WTC11 (cell line): ENCODE data around the gene RPL36. TPM values are rescaled to one million over a fixed set of nuclear protein-coding genes. Genes with fewer than 3 reads are reported as not detected.

Experiments used
- ATAC-seq: fragments of 200-7000 bp; cut with Tn5 transposase; 2 replicates; pipeline ENCODE4 v1.10.0; 2021; ENCODE audit warnings: mild to moderate bottlenecking, moderate library complexity
- CTCF ChIA-PET: fragments of 300-600 bp; sonication (Branson Sonifier 250); formaldehyde crosslinking; loops from one replicate; lab custom pipeline; 2021; ENCODE audit warnings: antibody characterized with exemption; lab: Charles Lee
- POLR2A ChIA-PET: fragments of 350-600 bp; sonication (Branson Sonifier 250); formaldehyde crosslinking; loops from one replicate; lab custom pipeline; 2021; ENCODE audit warnings: antibody characterized with exemption; lab: Charles Lee
- DNase-seq: peaks from one replicate; pipeline ENCODE4 v3.0.0; 2021; ENCODE audit warnings: low spot score
- H3K27ac Mint-ChIP-seq: 2 replicates; pipeline ENCODE4 v1.8.0; 2021; ENCODE audit warnings: mixed read lengths
- H3K27me3 Mint-ChIP-seq: 2 replicates; pipeline ENCODE4 v1.8.0; 2021; ENCODE audit warnings: low read depth, mild to moderate bottlenecking, moderate library complexity, mixed read lengths
- H3K36me3 Mint-ChIP-seq: 2 replicates; pipeline ENCODE4 v1.8.0; 2021; ENCODE audit warnings: mixed read lengths
- H3K4me1 Mint-ChIP-seq: 2 replicates; pipeline ENCODE4 v1.8.0; 2022; ENCODE audit warnings: mixed read lengths
- H3K4me3 Mint-ChIP-seq: 2 replicates; pipeline ENCODE4 v1.8.0; 2021; ENCODE audit warnings: mild to moderate bottlenecking, moderate library complexity, mixed read lengths
- H3K9me3 Mint-ChIP-seq: 2 replicates; pipeline ENCODE4 v1.8.0; 2021; ENCODE audit warnings: mixed read lengths
- CBFB ChIP-seq: sonication (generic); formaldehyde crosslinking; IDR thresholded peaks from 2 replicates; pipeline ENCODE4 v1.8.1; 2022; ENCODE audit warnings: mild to moderate bottlenecking, low read depth, missing genetic modification reagents
- CTCF ChIP-seq: fragments of 200-600 bp; IDR thresholded peaks from 2 replicates; pipeline ENCODE4 v1.8.0; 2022; ENCODE audit warnings: antibody characterized with exemption
- ESRRA ChIP-seq: sonication (generic); formaldehyde crosslinking; IDR thresholded peaks from 2 replicates; pipeline ENCODE4 v1.8.1; 2022; ENCODE audit warnings: mild to moderate bottlenecking, missing genetic modification reagents, borderline replicate concordance
- ETV6 ChIP-seq: sonication (generic); formaldehyde crosslinking; IDR thresholded peaks from 2 replicates; pipeline ENCODE4 v1.8.1; 2022; ENCODE audit warnings: mild to moderate bottlenecking, missing genetic modification reagents
- FOXJ3 ChIP-seq: sonication (generic); formaldehyde crosslinking; IDR thresholded peaks from 2 replicates; pipeline ENCODE4 v1.9.0; 2021; ENCODE audit warnings: missing genetic modification reagents, mild to moderate bottlenecking, borderline replicate concordance
- GABPB1 ChIP-seq: sonication (generic); formaldehyde crosslinking; IDR thresholded peaks from 2 replicates; pipeline ENCODE4 v1.8.1; 2023; ENCODE audit warnings: mild to moderate bottlenecking, missing genetic modification reagents
- IRF2 ChIP-seq: sonication (generic); formaldehyde crosslinking; IDR thresholded peaks from 2 replicates; pipeline ENCODE4 v1.8.0; 2022; ENCODE audit warnings: low read depth, missing genetic modification reagents, borderline replicate concordance
- JAZF1 ChIP-seq: fragments of 250-450 bp; sonication (Bioruptor Pico); IDR thresholded peaks from 2 replicates; pipeline ENCODE4 v1.9.0; 2021; ENCODE audit warnings: moderate library complexity, mild to moderate bottlenecking, inconsistent platforms
- MYBL2 ChIP-seq: sonication (generic); formaldehyde crosslinking; IDR thresholded peaks from 2 replicates; pipeline ENCODE4 v1.8.1; 2023; ENCODE audit warnings: mild to moderate bottlenecking, moderate library complexity, missing genetic modification reagents
- NFATC4 ChIP-seq: fragments of 250-450 bp; sonication (Bioruptor Pico); IDR thresholded peaks from 2 replicates; pipeline ENCODE4 v1.9.0; 2021; ENCODE audit warnings: mild to moderate bottlenecking
- NR2C2 ChIP-seq: sonication (generic); formaldehyde crosslinking; IDR thresholded peaks from 2 replicates; pipeline ENCODE4 v1.8.0; 2022; ENCODE audit warnings: mild to moderate bottlenecking, missing genetic modification reagents
- NR3C1 ChIP-seq: sonication (generic); formaldehyde crosslinking; conservative IDR thresholded peaks from 2 replicates; pipeline ENCODE4 v1.8.1; 2023; ENCODE audit warnings: low read depth, mild to moderate bottlenecking, missing genetic modification reagents
- PRDM15 ChIP-seq: sonication (generic); formaldehyde crosslinking; IDR thresholded peaks from 2 replicates; pipeline ENCODE4 v1.8.0; 2022; ENCODE audit warnings: missing genetic modification reagents
- PREB ChIP-seq: sonication (generic); formaldehyde crosslinking; IDR thresholded peaks from 2 replicates; pipeline ENCODE4 v1.8.1; 2022; ENCODE audit warnings: mild to moderate bottlenecking, missing genetic modification reagents, moderate library complexity, borderline replicate concordance
- SP1 ChIP-seq: sonication (generic); formaldehyde crosslinking; conservative IDR thresholded peaks from 2 replicates; pipeline ENCODE4 v1.8.1; 2022; ENCODE audit warnings: missing genetic modification reagents
- ZNF121 ChIP-seq: sonication (generic); formaldehyde crosslinking; IDR thresholded peaks from 2 replicates; pipeline ENCODE4 v1.8.0; 2023; ENCODE audit warnings: missing genetic modification reagents
- ZNF138 ChIP-seq: sonication (generic); formaldehyde crosslinking; conservative IDR thresholded peaks from 2 replicates; pipeline ENCODE4 v1.8.1; 2022; ENCODE audit warnings: mild to moderate bottlenecking, moderate library complexity, missing genetic modification reagents
- total RNA-seq: library from RNA; stranded (reverse); gene quantifications from 3 replicates; pipeline ENCODE4 v1.2.3, GENCODE V29; 2021
- TF ChIP-seq, protein P1 (sequence below): sonication (generic); formaldehyde crosslinking; IDR thresholded peaks from 2 replicates; pipeline ENCODE4 v1.8.0; 2022; ENCODE audit warnings: mild to moderate bottlenecking, missing genetic modification reagents
- TF ChIP-seq, protein P2 (sequence below): sonication (generic); formaldehyde crosslinking; IDR thresholded peaks from 2 replicates; pipeline ENCODE4 v1.8.1; 2022; ENCODE audit warnings: low read depth, missing genetic modification reagents, borderline replicate concordance
- TF ChIP-seq, protein P3 (sequence below): sonication (generic); formaldehyde crosslinking; IDR thresholded peaks from 2 replicates; pipeline ENCODE4 v1.8.0; 2023; ENCODE audit warnings: missing genetic modification reagents, mild to moderate bottlenecking, borderline replicate concordance

The RPL36 gene
- total RNA-seq, 1 experiment from 2014 or later, result 1,080 TPM

- DNase-seq (no peak), ATAC-seq (no peak)
- Mint-ChIP-seq H3K4me3 (peak overlapping the region; percentile 63), H3K36me3 (peaks cover 11% of the 10 kb centered on the region), H3K4me1 (peaks cover 16% of the 10 kb centered on the region), H3K9me3 (no peaks in the 10 kb centered on the region), H3K27ac (peak overlapping the region; percentile 74; the same call in 1 of the 2 replicates), H3K27me3 (peaks cover 19% of the 10 kb centered on the region)
- ChIA-PET POLR2A (interaction anchor here (0.7 to 1.9 kb wide), 6 partner anchors 10 to 118 kb away, joined by 3 to 10 read pairs (median 4); partner anchors contain the start of genes CATSPERD, DUS3L, LONP1 and SAFB), CTCF (interaction anchor here (0.6 to 2.8 kb wide), 14 partner anchors 10 to 217 kb away, joined by 3 to 22 read pairs (median 9); partner anchors contain the start of genes CATSPERD, LONP1, NDUFA11 and NRTN)
- 0 out of 2 replicates have a peak, but pooled peaks have one; percentile 11 for TF ChIP-seq ZNF121
- TF ChIP-seq ZNF138, result no peak
- TF ChIP-seq, protein P1, sequence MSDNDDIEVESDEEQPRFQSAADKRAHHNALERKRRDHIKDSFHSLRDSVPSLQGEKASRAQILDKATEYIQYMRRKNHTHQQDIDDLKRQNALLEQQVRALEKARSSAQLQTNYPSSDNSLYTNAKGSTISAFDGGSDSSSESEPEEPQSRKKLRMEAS (CRISPR knock-in tag), result 0 out of 2 replicates have a peak, but pooled peaks have one; percentile 0
- TF ChIP-seq NR2C2, result no peak
- 0 out of 2 replicates have a peak, but pooled peaks have one; percentile 3 for TF ChIP-seq SP1 (CRISPR knock-in tag)
- no peak for TF ChIP-seq ESRRA (CRISPR knock-in tag)
- TF ChIP-seq NR3C1 (CRISPR knock-in tag), result no peak
- TF ChIP-seq PREB, result no peak
- TF ChIP-seq IRF2 (CRISPR knock-in tag), result no peak
- TF ChIP-seq MYBL2, result no peak
Measured at GRCh38 chr19:5686326-5686646, 3.8 kb upstream of the RPL36 start.

GRCh38 chr19:5686647-5687359, 3.3 kb upstream of the RPL36 start:
- Mint-ChIP-seq H3K4me3 (peak overlapping the region; percentile 63), H3K27me3 (peaks cover 13% of the 10 kb centered on the region; the same call in 1 of the 2 replicates), H3K36me3 (peaks cover 11% of the 10 kb centered on the region), H3K27ac (peak overlapping the region; percentile 74), H3K4me1 (peaks cover 12% of the 10 kb centered on the region), H3K9me3 (no peaks in the 10 kb centered on the region)
- DNase-seq (peak; percentile 100), ATAC-seq (peak; percentile 80)
- ChIA-PET POLR2A (interaction anchor here (0.6 to 1.9 kb wide), 8 partner anchors 11 to 496 kb away, joined by 3 to 10 read pairs (median 5); partner anchors contain the start of genes CATSPERD, DUS3L, LONP1 and SAFB), CTCF (interaction anchor here (0.5 to 2.8 kb wide), 33 partner anchors 9 to 489 kb away, joined by 3 to 22 read pairs (median 5); partner anchors contain the start of genes CATSPERD, DUS3L, LONP1 and NDUFA11)
- TF ChIP-seq JAZF1 (no peak), ETV6 (0 out of 2 replicates have a peak, but pooled peaks have one; percentile 55), NFATC4 (peak; percentile 57; the same call in 1 of the 2 replicates), FOXJ3 (CRISPR knock-in tag) (no peak), CTCF (peak; percentile 73; the same call in 1 of the 2 replicates), GABPB1 (CRISPR knock-in tag) (peak; percentile 32; the same call in 1 of the 2 replicates), SP1 (CRISPR knock-in tag) (peak; percentile 95), NR2C2 (no peak), CBFB (CRISPR knock-in tag) (no peak), PRDM15 (peak; percentile 94)
- TF ChIP-seq, protein P2, sequence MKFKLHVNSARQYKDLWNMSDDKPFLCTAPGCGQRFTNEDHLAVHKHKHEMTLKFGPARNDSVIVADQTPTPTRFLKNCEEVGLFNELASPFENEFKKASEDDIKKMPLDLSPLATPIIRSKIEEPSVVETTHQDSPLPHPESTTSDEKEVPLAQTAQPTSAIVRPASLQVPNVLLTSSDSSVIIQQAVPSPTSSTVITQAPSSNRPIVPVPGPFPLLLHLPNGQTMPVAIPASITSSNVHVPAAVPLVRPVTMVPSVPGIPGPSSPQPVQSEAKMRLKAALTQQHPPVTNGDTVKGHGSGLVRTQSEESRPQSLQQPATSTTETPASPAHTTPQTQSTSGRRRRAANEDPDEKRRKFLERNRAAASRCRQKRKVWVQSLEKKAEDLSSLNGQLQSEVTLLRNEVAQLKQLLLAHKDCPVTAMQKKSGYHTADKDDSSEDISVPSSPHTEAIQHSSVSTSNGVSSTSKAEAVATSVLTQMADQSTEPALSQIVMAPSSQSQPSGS (CRISPR knock-in tag), result no peak
- TF ChIP-seq, protein P1 (CRISPR knock-in tag), result peak; percentile 60
- TF ChIP-seq, protein P3, sequence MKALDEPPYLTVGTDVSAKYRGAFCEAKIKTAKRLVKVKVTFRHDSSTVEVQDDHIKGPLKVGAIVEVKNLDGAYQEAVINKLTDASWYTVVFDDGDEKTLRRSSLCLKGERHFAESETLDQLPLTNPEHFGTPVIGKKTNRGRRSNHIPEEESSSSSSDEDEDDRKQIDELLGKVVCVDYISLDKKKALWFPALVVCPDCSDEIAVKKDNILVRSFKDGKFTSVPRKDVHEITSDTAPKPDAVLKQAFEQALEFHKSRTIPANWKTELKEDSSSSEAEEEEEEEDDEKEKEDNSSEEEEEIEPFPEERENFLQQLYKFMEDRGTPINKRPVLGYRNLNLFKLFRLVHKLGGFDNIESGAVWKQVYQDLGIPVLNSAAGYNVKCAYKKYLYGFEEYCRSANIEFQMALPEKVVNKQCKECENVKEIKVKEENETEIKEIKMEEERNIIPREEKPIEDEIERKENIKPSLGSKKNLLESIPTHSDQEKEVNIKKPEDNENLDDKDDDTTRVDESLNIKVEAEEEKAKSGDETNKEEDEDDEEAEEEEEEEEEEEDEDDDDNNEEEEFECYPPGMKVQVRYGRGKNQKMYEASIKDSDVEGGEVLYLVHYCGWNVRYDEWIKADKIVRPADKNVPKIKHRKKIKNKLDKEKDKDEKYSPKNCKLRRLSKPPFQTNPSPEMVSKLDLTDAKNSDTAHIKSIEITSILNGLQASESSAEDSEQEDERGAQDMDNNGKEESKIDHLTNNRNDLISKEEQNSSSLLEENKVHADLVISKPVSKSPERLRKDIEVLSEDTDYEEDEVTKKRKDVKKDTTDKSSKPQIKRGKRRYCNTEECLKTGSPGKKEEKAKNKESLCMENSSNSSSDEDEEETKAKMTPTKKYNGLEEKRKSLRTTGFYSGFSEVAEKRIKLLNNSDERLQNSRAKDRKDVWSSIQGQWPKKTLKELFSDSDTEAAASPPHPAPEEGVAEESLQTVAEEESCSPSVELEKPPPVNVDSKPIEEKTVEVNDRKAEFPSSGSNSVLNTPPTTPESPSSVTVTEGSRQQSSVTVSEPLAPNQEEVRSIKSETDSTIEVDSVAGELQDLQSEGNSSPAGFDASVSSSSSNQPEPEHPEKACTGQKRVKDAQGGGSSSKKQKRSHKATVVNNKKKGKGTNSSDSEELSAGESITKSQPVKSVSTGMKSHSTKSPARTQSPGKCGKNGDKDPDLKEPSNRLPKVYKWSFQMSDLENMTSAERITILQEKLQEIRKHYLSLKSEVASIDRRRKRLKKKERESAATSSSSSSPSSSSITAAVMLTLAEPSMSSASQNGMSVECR (CRISPR knock-in tag), result 0 out of 2 replicates have a peak, but pooled peaks have one; percentile 24
